ENCODE results near the gene HYAL1. TPM values are rescaled to one million over a fixed set of nuclear protein-coding genes. Genes with fewer than 3 reads are reported as not detected.

The HYAL1 gene
- total RNA-seq, 1 experiment from 2014 or later, result 1.4 TPM

- DNase-seq (ENCODE audit: low spot score), result peak; percentile 42
These were observed 33.2 kb upstream of the HYAL1 start for GRCh38 chr3:50336452-50337174.

GRCh38 chr3:50334339-50335075 lies 31.1 kb upstream of the HYAL1 start:
- no peak for DNase-seq (ENCODE audit: low spot score)

- no peak for DNase-seq (ENCODE audit: low spot score)
These were observed 30.5 kb upstream of the HYAL1 start for GRCh38 chr3:50333744-50334328.

GRCh38 chr3:50331364-50331907 lies 28.1 kb upstream of the HYAL1 start:
- DNase-seq (ENCODE audit: low spot score), result no peak

- no peak for DNase-seq (ENCODE audit: low spot score)
These were observed 27.0 kb upstream of the HYAL1 start for GRCh38 chr3:50330330-50330729.

- DNase-seq (ENCODE audit: low spot score), result peak; percentile 92
These were observed 24.7 kb upstream of the HYAL1 start, which contains the start of gene TUSC2 for GRCh38 chr3:50327943-50328691. Gene TUSC2, minus strand, starts transcription at chr3:50328223. Its CDS starts 124 bp downstream, at chr3:50328099.

- no peak for DNase-seq (ENCODE audit: low spot score)
These were observed 23.8 kb upstream of the HYAL1 start for GRCh38 chr3:50327129-50327528.

- DNase-seq (ENCODE audit: low spot score), result no peak
These were observed 22.8 kb upstream of the HYAL1 start for GRCh38 chr3:50326182-50326541.

- no peak for DNase-seq (ENCODE audit: low spot score)
These were observed 22.3 kb upstream of the HYAL1 start for GRCh38 chr3:50325497-50326181.

- DNase-seq (ENCODE audit: low spot score), result no peak
These were observed 21.7 kb upstream of the HYAL1 start for GRCh38 chr3:50325113-50325480.

GRCh38 chr3:50324351-50325112 lies 21.2 kb upstream of the HYAL1 start:
- DNase-seq (ENCODE audit: low spot score), result peak; percentile 63

GRCh38 chr3:50323614-50324199 lies 20.3 kb upstream of the HYAL1 start:
- DNase-seq (ENCODE audit: low spot score), result no peak

GRCh38 chr3:50323092-50323600 lies 19.8 kb upstream of the HYAL1 start:
- DNase-seq (ENCODE audit: low spot score), result no peak

- peak; percentile 36 for DNase-seq (ENCODE audit: low spot score)
These were observed 19.2 kb upstream of the HYAL1 start, which contains the start of gene HYAL2 for GRCh38 chr3:50322386-50323091. Gene HYAL2, minus strand, starts transcription at chr3:50322745. Its CDS starts 2,256 bp downstream, at chr3:50320489.

GRCh38 chr3:50322115-50322385 lies 18.7 kb upstream of the HYAL1 start:
- no peak for DNase-seq (ENCODE audit: low spot score)

- DNase-seq (ENCODE audit: low spot score), result peak; percentile 83
These were observed 18.2 kb upstream of the HYAL1 start for GRCh38 chr3:50321336-50322114.

- peak; percentile 52 for DNase-seq (ENCODE audit: low spot score)
These were observed 17.5 kb upstream of the HYAL1 start for GRCh38 chr3:50320853-50321335.

Data from HT-29 (cell line).